Measurements from ENCODE around the gene INPP4A. TPM values are rescaled to one million over a fixed set of nuclear protein-coding genes. Genes with fewer than 3 reads are reported as not detected.

INPP4A gene
- total RNA-seq, 1 experiment from 2014 or later = 25.0 TPM

GRCh38 chr2:98446850-98447249 is 2.2 kb downstream of the INPP4A start:
- Histone ChIP-seq H3K27me3 (no peaks in the 10 kb centered on the region), H3K27ac (no peak overlapping the region), H3K4me1 (peaks cover 3% of the 10 kb centered on the region; the same call in 1 of the 2 replicates), H3K4me3 (no peak overlapping the region), H3K36me3 (no peaks in the 10 kb centered on the region), H3K9me3 (replicated peaks) (no peaks in the 10 kb centered on the region)
- DNase-seq = no peak

- H3K9me3 ChIP-seq (replicated peaks) = no peaks in the 10 kb centered on the region
- no peak overlapping the region for H3K27ac ChIP-seq
- no peak overlapping the region for H3K4me3 ChIP-seq
- peaks cover 3% of the 10 kb centered on the region; the same call in 1 of the 2 replicates for H3K4me1 ChIP-seq
- DNase-seq = no peak
- no peaks in the 10 kb centered on the region for H3K36me3 ChIP-seq
- H3K27me3 ChIP-seq = no peaks in the 10 kb centered on the region
Measured at GRCh38 chr2:98448441-98449145, 3.9 kb downstream of the INPP4A start.

GRCh38 chr2:98452396-98453027 is 7.9 kb downstream of the INPP4A start:
- Histone ChIP-seq H3K27me3 (no peaks in the 10 kb centered on the region), H3K9me3 (replicated peaks) (no peaks in the 10 kb centered on the region), H3K27ac (no peak overlapping the region), H3K4me1 (no peaks in the 10 kb centered on the region), H3K36me3 (no peaks in the 10 kb centered on the region), H3K4me3 (no peak overlapping the region)
- no peak for DNase-seq

- no peaks in the 10 kb centered on the region for H3K9me3 ChIP-seq (replicated peaks)
- H3K4me1 ChIP-seq = no peaks in the 10 kb centered on the region
- no peaks in the 10 kb centered on the region for H3K36me3 ChIP-seq
- no peaks in the 10 kb centered on the region for H3K27me3 ChIP-seq
- no peak overlapping the region for H3K27ac ChIP-seq
- DNase-seq = no peak
- H3K4me3 ChIP-seq = no peak overlapping the region
Measured at GRCh38 chr2:98453083-98453482, 8.4 kb downstream of the INPP4A start.

- H3K27me3 ChIP-seq = no peaks in the 10 kb centered on the region
- no peak overlapping the region for H3K27ac ChIP-seq
- H3K4me1 ChIP-seq = no peaks in the 10 kb centered on the region
- no peak for DNase-seq
- no peaks in the 10 kb centered on the region for H3K9me3 ChIP-seq (replicated peaks)
- no peak overlapping the region for H3K4me3 ChIP-seq
- H3K36me3 ChIP-seq = no peaks in the 10 kb centered on the region
Measured at GRCh38 chr2:98453531-98453930, 8.9 kb downstream of the INPP4A start.

- Histone ChIP-seq H3K27ac (no peak overlapping the region), H3K4me3 (no peak overlapping the region), H3K9me3 (replicated peaks) (no peaks in the 10 kb centered on the region), H3K4me1 (no peaks in the 10 kb centered on the region), H3K36me3 (no peaks in the 10 kb centered on the region), H3K27me3 (no peaks in the 10 kb centered on the region)
- DNase-seq = no peak
Measured at GRCh38 chr2:98454073-98454472, 9.4 kb downstream of the INPP4A start.

- Histone ChIP-seq H3K4me3 (no peak overlapping the region), H3K9me3 (replicated peaks) (no peaks in the 10 kb centered on the region), H3K27me3 (no peaks in the 10 kb centered on the region), H3K4me1 (no peaks in the 10 kb centered on the region), H3K27ac (no peak overlapping the region), H3K36me3 (no peaks in the 10 kb centered on the region)
- no peak for DNase-seq
Measured at GRCh38 chr2:98454500-98455235, 10.0 kb downstream of the INPP4A start.

- no peaks in the 10 kb centered on the region for H3K9me3 ChIP-seq (replicated peaks)
- H3K27ac ChIP-seq = no peak overlapping the region
- H3K4me3 ChIP-seq = no peak overlapping the region
- no peaks in the 10 kb centered on the region for H3K27me3 ChIP-seq
- DNase-seq = no peak
- no peaks in the 10 kb centered on the region for H3K36me3 ChIP-seq
- H3K4me1 ChIP-seq = no peaks in the 10 kb centered on the region
Measured at GRCh38 chr2:98455494-98455976, 10.9 kb downstream of the INPP4A start.

- Histone ChIP-seq H3K9me3 (replicated peaks) (no peaks in the 10 kb centered on the region), H3K36me3 (no peaks in the 10 kb centered on the region), H3K27ac (no peak overlapping the region), H3K27me3 (no peaks in the 10 kb centered on the region), H3K4me1 (no peaks in the 10 kb centered on the region), H3K4me3 (no peak overlapping the region)
- no peak for DNase-seq
Measured at GRCh38 chr2:98457045-98457696, 12.5 kb downstream of the INPP4A start.

GRCh38 chr2:98458207-98458606 is 13.5 kb downstream of the INPP4A start:
- DNase-seq = no peak
- Histone ChIP-seq H3K36me3 (no peaks in the 10 kb centered on the region), H3K9me3 (replicated peaks) (no peaks in the 10 kb centered on the region), H3K4me3 (no peak overlapping the region), H3K27me3 (no peaks in the 10 kb centered on the region), H3K27ac (no peak overlapping the region), H3K4me1 (no peaks in the 10 kb centered on the region)

GRCh38 chr2:98458667-98459380 is 14.2 kb downstream of the INPP4A start:
- Histone ChIP-seq H3K27me3 (no peaks in the 10 kb centered on the region), H3K4me1 (no peaks in the 10 kb centered on the region), H3K36me3 (no peaks in the 10 kb centered on the region), H3K27ac (no peak overlapping the region), H3K9me3 (replicated peaks) (no peaks in the 10 kb centered on the region), H3K4me3 (no peak overlapping the region)
- DNase-seq = no peak

GRCh38 chr2:98459496-98460175 is 15.0 kb downstream of the INPP4A start:
- Histone ChIP-seq H3K36me3 (no peaks in the 10 kb centered on the region), H3K4me1 (peaks cover 2% of the 10 kb centered on the region), H3K4me3 (no peak overlapping the region), H3K27me3 (no peaks in the 10 kb centered on the region), H3K9me3 (replicated peaks) (no peaks in the 10 kb centered on the region), H3K27ac (no peak overlapping the region)
- DNase-seq = no peak

GRCh38 chr2:98460573-98461497 is 16.2 kb downstream of the INPP4A start:
- DNase-seq = no peak
- Histone ChIP-seq H3K27ac (no peak overlapping the region), H3K4me3 (no peak overlapping the region), H3K36me3 (no peaks in the 10 kb centered on the region), H3K4me1 (peaks cover 14% of the 10 kb centered on the region), H3K9me3 (replicated peaks) (no peaks in the 10 kb centered on the region), H3K27me3 (no peaks in the 10 kb centered on the region)
